GM23338 (cell line): Measurements from ENCODE around the gene NAALADL2. TPM values are rescaled to one million over a fixed set of nuclear protein-coding genes. Genes with fewer than 3 reads are reported as not detected.

Experiments used
- ATAC-seq: fragments of 200-7000 bp; cut with Tn5 transposase; 3 replicates; pipeline ENCODE4 v1.9.1; 2020
- DNase-seq: peaks from one replicate; pipeline ENCODE4 v3.0.0-alpha.2; 2015; ENCODE audit warnings: low spot score
- H2AFZ ChIP-seq: fragments of 200-600 bp; sonication (generic); 2 replicates; pipeline ENCODE4 v1.8.0; 2016; ENCODE audit warnings: antibody characterized with exemption, mild to moderate bottlenecking, moderate library complexity
- H3F3A ChIP-seq: fragments of 200-600 bp; sonication (generic); replicated peaks from 2 replicates; pipeline ENCODE4 v1.8.0; 2017; ENCODE audit warnings: antibody characterized with exemption, mixed run types, low read depth
- H3K27ac ChIP-seq: fragments of 200-600 bp; sonication (generic); 2 replicates; pipeline ENCODE4 v1.6.1; 2016; ENCODE audit warnings: low read depth
- H3K27me3 ChIP-seq: fragments of 200-600 bp; sonication (generic); 2 replicates; pipeline ENCODE4 v1.8.0; 2016; ENCODE audit warnings: mild to moderate bottlenecking, mixed run types, moderate library complexity; ENCODE audit not compliant: insufficient read depth
- H3K36me3 ChIP-seq: fragments of 200-600 bp; sonication (generic); 2 replicates; pipeline ENCODE4 v1.8.0; 2016; ENCODE audit warnings: mild to moderate bottlenecking; ENCODE audit not compliant: insufficient read depth
- H3K4me1 ChIP-seq: fragments of 200-600 bp; sonication (generic); 2 replicates; pipeline ENCODE4 v1.8.0; 2016; ENCODE audit warnings: mild to moderate bottlenecking, moderate library complexity; ENCODE audit not compliant: insufficient read depth
- H3K4me2 ChIP-seq: fragments of 200-600 bp; sonication (generic); 2 replicates; pipeline ENCODE4 v1.7.1; 2017; ENCODE audit warnings: mixed run types
- H3K4me3 ChIP-seq: fragments of 200-600 bp; sonication (generic); 2 replicates; pipeline ENCODE4 v1.6.1; 2016; ENCODE audit warnings: mixed run types
- H3K79me2 ChIP-seq: fragments of 200-600 bp; sonication (generic); replicated peaks from 2 replicates; pipeline ENCODE4 v1.8.0; 2017; ENCODE audit warnings: mild to moderate bottlenecking; ENCODE audit not compliant: insufficient read depth
- H3K9me2 ChIP-seq: fragments of 200-600 bp; sonication (generic); 2 replicates; pipeline ENCODE4 v1.8.0; 2017; ENCODE audit not compliant: insufficient read depth
- H4K20me1 ChIP-seq: fragments of 200-600 bp; sonication (generic); replicated peaks from 2 replicates; pipeline ENCODE4 v1.8.0; 2017; ENCODE audit warnings: mild to moderate bottlenecking; ENCODE audit not compliant: insufficient read depth
- H3K27ac Mint-ChIP-seq: 2 replicates; pipeline ENCODE4 v1.8.0; 2020; ENCODE audit warnings: inconsistent platforms, mild to moderate bottlenecking, moderate library complexity, mixed read lengths
- H3K27me3 Mint-ChIP-seq: 3 replicates; pipeline ENCODE4 v1.8.0; 2022; ENCODE audit warnings: low read depth, mild to moderate bottlenecking, moderate library complexity, mixed read lengths, inconsistent platforms; ENCODE audit not compliant: insufficient read depth, poor library complexity
- H3K36me3 Mint-ChIP-seq: 3 replicates; pipeline ENCODE4 v1.8.0; 2021; ENCODE audit warnings: low read depth, mild to moderate bottlenecking, inconsistent platforms, moderate library complexity, mixed read lengths
- H3K4me1 Mint-ChIP-seq: 3 replicates; pipeline ENCODE4 v1.8.0; 2020; ENCODE audit warnings: mild to moderate bottlenecking, inconsistent platforms, mixed read lengths
- H3K4me3 Mint-ChIP-seq: 3 replicates; pipeline ENCODE4 v1.8.0; 2021; ENCODE audit warnings: moderate library complexity, mild to moderate bottlenecking, inconsistent platforms, mixed read lengths
- H3K9me3 Mint-ChIP-seq: 3 replicates; pipeline ENCODE4 v1.8.0; 2020; ENCODE audit warnings: moderate library complexity, mild to moderate bottlenecking, inconsistent platforms, mixed read lengths
- CREB1 ChIP-seq: fragments of 250-450 bp; sonication (Bioruptor Pico); IDR thresholded peaks from 2 replicates; pipeline ENCODE4 v1.5.0; 2020; ENCODE audit warnings: low read depth, mild to moderate bottlenecking, moderate library complexity
- EZH2 ChIP-seq: fragments of 200-600 bp; sonication (generic); IDR thresholded peaks from one replicate; pipeline ENCODE4 v1.8.0; 2017; ENCODE audit warnings: antibody characterized with exemption, mild to moderate bottlenecking, low read depth; ENCODE audit not compliant: unreplicated experiment
- EZH2phosphoT487 ChIP-seq: fragments of 200-600 bp; sonication (generic); IDR thresholded peaks from one replicate; pipeline ENCODE4 v1.8.1; 2018; ENCODE audit warnings: antibody characterized with exemption; ENCODE audit not compliant: unreplicated experiment
- NANOG ChIP-seq: IDR thresholded peaks from 2 replicates; pipeline ENCODE4 v1.6.1; 2016; ENCODE audit warnings: antibody characterized with exemption, borderline replicate concordance
- POLR2AphosphoS5 ChIP-seq: IDR thresholded peaks from 2 replicates; pipeline ENCODE4 v1.6.1; 2016; ENCODE audit warnings: antibody characterized with exemption, low read depth
- ZNF114 ChIP-seq: fragments of 250-450 bp; sonication (Bioruptor Pico); IDR thresholded peaks from 2 replicates; pipeline ENCODE4 v1.5.0; 2020; ENCODE audit warnings: mild to moderate bottlenecking, moderate library complexity
- ZNF331 ChIP-seq: fragments of 250-450 bp; sonication (Bioruptor Pico); IDR thresholded peaks from 2 replicates; pipeline ENCODE4 v1.5.0; 2020; ENCODE audit warnings: low read depth, mild to moderate bottlenecking, moderate library complexity
- polyA plus RNA-seq: library from polyadenylated mRNA; unstranded; fragments of >200 nt; fragmentation: Nextera tagmentation; extraction: Ambion mirVana; gene quantifications from 2 replicates; pipeline ENCODE4 v1.2.1, GENCODE V29; 2016
- total RNA-seq: library from RNA; depleted of rRNA; stranded (reverse); fragments of >200 nt; shearing (Covaris generic); gene quantifications from 2 replicates; pipeline ENCODE4 v1.2.3, GENCODE V29; 2014
- TF ChIP-seq, protein P1 (sequence below): IDR thresholded peaks from 2 replicates; pipeline ENCODE4 v1.6.1; 2016; ENCODE audit warnings: antibody characterized with exemption
- TF ChIP-seq, protein P2 (sequence below): IDR thresholded peaks from one replicate; pipeline ENCODE4 v1.6.1; 2018; ENCODE audit warnings: antibody characterized with exemption; ENCODE audit not compliant: unreplicated experiment
- TF ChIP-seq, protein P3 (sequence below): fragments of 250-450 bp; sonication (Bioruptor Pico); IDR thresholded peaks from 2 replicates; pipeline ENCODE4 v1.5.0; 2020; ENCODE audit warnings: mild to moderate bottlenecking, moderate library complexity
- TF ChIP-seq, protein P4 (sequence below), 2 experiments: fragments of 200-600 bp in 1 of 2; sonication (generic) in 1 of 2; conservative IDR thresholded peaks; 2 replicates each; pipeline versions ENCODE4 v1.5.1 to v1.6.1; 2016 to 2017; ENCODE audit warnings: antibody characterized with exemption in 2 of 2, low read depth in 2 of 2, mild to moderate bottlenecking in 2 of 2, moderate library complexity in 1 of 2

The NAALADL2 gene
- total and polyA plus RNA-seq, 2 experiments from 2014 or later: 1.6 to 2.6 TPM

DNA sequence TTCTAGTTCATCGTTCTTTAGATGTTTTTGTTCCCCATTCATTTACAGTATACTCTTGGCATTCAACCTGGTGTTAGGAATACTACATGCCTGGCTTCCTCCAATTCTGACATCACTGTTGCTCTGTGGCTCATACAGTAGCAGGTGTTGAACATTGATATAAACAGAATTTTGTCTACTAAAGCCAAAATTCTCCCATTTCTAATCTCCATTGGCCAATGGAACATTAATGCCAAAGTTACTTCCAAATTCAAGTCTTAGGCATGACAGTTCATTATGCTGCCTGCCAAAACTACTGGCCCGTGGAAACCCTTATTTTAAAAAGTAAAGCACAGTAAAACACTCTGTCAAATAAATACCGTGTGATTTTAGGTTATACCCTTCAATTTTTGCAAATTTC lies 368.0 kb downstream of the NAALADL2 start:
- Histone ChIP-seq H3K4me1 (no peaks in the 10 kb centered on the region), H2AFZ (no peak overlapping the region), H3K27ac (no peak overlapping the region), H3K36me3 (no peaks in the 10 kb centered on the region), H3K27me3 (no peaks in the 10 kb centered on the region), H3K4me3 (no peak overlapping the region), H4K20me1 (no peaks in the 10 kb centered on the region), H3K9me2 (no peaks in the 10 kb centered on the region), H3K79me2 (no peaks in the 10 kb centered on the region), H3F3A (no peaks in the 10 kb centered on the region), H3K4me2 (no peak overlapping the region)
- Mint-ChIP-seq H3K4me1 (no peaks in the 10 kb centered on the region), H3K27ac (no peak overlapping the region), H3K36me3 (no peaks in the 10 kb centered on the region), H3K9me3 (no peaks in the 10 kb centered on the region), H3K27me3 (no peaks in the 10 kb centered on the region), H3K4me3 (no peak overlapping the region)
- DNase-seq (no peak), ATAC-seq (no peak)
- TF ChIP-seq, protein P1, sequence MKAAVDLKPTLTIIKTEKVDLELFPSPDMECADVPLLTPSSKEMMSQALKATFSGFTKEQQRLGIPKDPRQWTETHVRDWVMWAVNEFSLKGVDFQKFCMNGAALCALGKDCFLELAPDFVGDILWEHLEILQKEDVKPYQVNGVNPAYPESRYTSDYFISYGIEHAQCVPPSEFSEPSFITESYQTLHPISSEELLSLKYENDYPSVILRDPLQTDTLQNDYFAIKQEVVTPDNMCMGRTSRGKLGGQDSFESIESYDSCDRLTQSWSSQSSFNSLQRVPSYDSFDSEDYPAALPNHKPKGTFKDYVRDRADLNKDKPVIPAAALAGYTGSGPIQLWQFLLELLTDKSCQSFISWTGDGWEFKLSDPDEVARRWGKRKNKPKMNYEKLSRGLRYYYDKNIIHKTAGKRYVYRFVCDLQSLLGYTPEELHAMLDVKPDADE: no peak
- TF ChIP-seq ZNF331 (CRISPR knock-in tag) (no peak), CREB1 (no peak), POLR2AphosphoS5 (no peak), EZH2phosphoT487 (no peak), ZNF114 (CRISPR knock-in tag) (no peak), NANOG (no peak), EZH2 (no peak)
- TF ChIP-seq, protein P2, sequence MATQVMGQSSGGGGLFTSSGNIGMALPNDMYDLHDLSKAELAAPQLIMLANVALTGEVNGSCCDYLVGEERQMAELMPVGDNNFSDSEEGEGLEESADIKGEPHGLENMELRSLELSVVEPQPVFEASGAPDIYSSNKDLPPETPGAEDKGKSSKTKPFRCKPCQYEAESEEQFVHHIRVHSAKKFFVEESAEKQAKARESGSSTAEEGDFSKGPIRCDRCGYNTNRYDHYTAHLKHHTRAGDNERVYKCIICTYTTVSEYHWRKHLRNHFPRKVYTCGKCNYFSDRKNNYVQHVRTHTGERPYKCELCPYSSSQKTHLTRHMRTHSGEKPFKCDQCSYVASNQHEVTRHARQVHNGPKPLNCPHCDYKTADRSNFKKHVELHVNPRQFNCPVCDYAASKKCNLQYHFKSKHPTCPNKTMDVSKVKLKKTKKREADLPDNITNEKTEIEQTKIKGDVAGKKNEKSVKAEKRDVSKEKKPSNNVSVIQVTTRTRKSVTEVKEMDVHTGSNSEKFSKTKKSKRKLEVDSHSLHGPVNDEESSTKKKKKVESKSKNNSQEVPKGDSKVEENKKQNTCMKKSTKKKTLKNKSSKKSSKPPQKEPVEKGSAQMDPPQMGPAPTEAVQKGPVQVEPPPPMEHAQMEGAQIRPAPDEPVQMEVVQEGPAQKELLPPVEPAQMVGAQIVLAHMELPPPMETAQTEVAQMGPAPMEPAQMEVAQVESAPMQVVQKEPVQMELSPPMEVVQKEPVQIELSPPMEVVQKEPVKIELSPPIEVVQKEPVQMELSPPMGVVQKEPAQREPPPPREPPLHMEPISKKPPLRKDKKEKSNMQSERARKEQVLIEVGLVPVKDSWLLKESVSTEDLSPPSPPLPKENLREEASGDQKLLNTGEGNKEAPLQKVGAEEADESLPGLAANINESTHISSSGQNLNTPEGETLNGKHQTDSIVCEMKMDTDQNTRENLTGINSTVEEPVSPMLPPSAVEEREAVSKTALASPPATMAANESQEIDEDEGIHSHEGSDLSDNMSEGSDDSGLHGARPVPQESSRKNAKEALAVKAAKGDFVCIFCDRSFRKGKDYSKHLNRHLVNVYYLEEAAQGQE: no peak
- TF ChIP-seq, protein P3, sequence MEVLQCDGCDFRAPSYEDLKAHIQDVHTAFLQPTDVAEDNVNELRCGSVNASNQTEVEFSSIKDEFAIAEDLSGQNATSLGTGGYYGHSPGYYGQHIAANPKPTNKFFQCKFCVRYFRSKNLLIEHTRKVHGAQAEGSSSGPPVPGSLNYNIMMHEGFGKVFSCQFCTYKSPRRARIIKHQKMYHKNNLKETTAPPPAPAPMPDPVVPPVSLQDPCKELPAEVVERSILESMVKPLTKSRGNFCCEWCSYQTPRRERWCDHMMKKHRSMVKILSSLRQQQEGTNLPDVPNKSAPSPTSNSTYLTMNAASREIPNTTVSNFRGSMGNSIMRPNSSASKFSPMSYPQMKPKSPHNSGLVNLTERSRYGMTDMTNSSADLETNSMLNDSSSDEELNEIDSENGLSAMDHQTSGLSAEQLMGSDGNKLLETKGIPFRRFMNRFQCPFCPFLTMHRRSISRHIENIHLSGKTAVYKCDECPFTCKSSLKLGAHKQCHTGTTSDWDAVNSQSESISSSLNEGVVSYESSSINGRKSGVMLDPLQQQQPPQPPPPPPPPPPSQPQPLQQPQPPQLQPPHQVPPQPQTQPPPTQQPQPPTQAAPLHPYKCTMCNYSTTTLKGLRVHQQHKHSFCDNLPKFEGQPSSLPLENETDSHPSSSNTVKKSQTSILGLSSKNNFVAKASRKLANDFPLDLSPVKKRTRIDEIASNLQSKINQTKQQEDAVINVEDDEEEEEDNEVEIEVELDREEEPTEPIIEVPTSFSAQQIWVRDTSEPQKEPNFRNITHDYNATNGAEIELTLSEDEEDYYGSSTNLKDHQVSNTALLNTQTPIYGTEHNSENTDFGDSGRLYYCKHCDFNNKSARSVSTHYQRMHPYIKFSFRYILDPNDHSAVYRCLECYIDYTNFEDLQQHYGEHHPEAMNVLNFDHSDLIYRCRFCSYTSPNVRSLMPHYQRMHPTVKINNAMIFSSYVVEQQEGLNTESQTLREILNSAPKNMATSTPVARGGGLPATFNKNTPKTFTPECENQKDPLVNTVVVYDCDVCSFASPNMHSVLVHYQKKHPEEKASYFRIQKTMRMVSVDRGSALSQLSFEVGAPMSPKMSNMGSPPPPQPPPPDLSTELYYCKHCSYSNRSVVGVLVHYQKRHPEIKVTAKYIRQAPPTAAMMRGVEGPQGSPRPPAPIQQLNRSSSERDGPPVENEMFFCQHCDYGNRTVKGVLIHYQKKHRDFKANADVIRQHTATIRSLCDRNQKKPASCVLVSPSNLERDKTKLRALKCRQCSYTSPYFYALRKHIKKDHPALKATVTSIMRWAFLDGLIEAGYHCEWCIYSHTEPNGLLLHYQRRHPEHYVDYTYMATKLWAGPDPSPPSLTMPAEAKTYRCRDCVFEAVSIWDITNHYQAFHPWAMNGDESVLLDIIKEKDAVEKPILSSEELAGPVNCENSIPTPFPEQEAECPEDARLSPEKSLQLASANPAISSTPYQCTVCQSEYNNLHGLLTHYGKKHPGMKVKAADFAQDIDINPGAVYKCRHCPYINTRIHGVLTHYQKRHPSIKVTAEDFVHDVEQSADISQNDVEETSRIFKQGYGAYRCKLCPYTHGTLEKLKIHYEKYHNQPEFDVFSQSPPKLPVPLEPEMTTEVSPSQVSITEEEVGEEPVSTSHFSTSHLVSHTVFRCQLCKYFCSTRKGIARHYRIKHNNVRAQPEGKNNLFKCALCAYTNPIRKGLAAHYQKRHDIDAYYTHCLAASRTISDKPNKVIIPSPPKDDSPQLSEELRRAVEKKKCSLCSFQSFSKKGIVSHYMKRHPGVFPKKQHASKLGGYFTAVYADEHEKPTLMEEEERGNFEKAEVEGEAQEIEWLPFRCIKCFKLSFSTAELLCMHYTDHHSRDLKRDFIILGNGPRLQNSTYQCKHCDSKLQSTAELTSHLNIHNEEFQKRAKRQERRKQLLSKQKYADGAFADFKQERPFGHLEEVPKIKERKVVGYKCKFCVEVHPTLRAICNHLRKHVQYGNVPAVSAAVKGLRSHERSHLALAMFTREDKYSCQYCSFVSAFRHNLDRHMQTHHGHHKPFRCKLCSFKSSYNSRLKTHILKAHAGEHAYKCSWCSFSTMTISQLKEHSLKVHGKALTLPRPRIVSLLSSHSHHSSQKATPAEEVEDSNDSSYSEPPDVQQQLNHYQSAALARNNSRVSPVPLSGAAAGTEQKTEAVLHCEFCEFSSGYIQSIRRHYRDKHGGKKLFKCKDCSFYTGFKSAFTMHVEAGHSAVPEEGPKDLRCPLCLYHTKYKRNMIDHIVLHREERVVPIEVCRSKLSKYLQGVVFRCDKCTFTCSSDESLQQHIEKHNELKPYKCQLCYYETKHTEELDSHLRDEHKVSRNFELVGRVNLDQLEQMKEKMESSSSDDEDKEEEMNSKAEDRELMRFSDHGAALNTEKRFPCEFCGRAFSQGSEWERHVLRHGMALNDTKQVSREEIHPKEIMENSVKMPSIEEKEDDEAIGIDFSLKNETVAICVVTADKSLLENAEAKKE (CRISPR knock-in tag): no peak
- TF ChIP-seq, protein P4, sequence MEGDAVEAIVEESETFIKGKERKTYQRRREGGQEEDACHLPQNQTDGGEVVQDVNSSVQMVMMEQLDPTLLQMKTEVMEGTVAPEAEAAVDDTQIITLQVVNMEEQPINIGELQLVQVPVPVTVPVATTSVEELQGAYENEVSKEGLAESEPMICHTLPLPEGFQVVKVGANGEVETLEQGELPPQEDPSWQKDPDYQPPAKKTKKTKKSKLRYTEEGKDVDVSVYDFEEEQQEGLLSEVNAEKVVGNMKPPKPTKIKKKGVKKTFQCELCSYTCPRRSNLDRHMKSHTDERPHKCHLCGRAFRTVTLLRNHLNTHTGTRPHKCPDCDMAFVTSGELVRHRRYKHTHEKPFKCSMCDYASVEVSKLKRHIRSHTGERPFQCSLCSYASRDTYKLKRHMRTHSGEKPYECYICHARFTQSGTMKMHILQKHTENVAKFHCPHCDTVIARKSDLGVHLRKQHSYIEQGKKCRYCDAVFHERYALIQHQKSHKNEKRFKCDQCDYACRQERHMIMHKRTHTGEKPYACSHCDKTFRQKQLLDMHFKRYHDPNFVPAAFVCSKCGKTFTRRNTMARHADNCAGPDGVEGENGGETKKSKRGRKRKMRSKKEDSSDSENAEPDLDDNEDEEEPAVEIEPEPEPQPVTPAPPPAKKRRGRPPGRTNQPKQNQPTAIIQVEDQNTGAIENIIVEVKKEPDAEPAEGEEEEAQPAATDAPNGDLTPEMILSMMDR (conservative IDR thresholded peaks at IDR 0.05; ENCODE audit: low read depth in 2 of 2): no peak
